ENCODE data around the gene TYRO3.
"Not testable (repeated sequence)": the region's sequence is repeated elsewhere in the genome, so short reads cannot be mapped to it uniquely, and the experiment has no call there.

Gene TYRO3

DNA sequence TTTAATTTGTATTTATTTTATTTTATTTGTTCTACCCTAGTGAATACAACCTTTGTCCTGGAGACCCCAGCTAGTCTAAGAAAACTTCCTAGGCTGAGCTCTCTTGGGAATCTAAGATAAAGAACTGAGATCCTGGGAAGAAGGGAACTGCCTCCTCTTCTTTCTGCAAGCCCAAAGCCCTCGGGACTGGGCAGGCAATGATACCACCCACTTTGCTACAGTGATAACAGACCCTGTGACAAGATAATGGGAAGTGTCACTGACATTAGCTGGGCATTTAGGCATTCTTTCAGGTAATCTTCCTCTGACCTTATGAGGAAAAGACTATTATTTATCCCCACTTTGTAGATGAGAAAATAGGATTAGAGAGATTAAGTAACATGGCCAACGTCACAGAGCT lies 15.1 kb downstream of the TYRO3 start:
- DNase-seq (ENCODE audit: low read depth), result no peak

DNA sequence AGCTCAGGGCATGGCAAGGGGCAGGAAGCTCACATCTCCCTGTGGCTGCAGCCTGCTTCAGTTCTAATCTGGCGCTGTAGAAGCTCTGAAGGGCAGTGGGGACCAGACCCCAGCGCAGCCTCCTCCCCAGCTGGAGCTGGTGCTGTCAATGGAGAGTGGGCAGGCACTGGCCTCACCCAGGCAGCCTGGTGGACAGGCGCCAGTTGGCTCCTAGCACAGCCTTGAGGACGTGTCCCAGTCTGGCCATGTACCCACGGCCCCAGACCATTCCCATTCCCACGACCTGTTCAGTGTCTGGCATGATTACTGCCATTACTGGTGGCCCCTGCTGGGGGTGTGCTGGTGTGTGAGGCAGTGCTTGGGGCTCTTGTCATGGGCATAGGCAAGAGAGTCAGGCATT lies 16.3 kb downstream of the TYRO3 start:
- DNase-seq (ENCODE audit: low read depth), result no peak

DNA sequence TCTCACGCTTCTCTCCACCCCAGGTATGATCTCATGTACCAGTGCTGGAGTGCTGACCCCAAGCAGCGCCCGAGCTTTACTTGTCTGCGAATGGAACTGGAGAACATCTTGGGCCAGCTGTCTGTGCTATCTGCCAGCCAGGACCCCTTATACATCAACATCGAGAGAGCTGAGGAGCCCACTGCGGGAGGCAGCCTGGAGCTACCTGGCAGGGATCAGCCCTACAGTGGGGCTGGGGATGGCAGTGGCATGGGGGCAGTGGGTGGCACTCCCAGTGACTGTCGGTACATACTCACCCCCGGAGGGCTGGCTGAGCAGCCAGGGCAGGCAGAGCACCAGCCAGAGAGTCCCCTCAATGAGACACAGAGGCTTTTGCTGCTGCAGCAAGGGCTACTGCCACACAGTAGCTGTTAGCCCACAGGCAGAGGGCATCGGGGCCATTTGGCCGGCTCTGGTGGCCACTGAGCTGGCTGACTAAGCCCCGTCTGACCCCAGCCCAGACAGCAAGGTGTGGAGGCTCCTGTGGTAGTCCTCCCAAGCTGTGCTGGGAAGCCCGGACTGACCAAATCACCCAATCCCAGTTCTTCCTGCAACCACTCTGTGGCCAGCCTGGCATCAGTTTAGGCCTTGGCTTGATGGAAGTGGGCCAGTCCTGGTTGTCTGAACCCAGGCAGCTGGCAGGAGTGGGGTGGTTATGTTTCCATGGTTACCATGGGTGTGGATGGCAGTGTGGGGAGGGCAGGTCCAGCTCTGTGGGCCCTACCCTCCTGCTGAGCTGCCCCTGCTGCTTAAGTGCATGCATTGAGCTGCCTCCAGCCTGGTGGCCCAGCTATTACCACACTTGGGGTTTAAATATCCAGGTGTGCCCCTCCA lies 19.1 kb downstream of the TYRO3 start:
- DNase-seq (ENCODE audit: low read depth), result no peak

DNA sequence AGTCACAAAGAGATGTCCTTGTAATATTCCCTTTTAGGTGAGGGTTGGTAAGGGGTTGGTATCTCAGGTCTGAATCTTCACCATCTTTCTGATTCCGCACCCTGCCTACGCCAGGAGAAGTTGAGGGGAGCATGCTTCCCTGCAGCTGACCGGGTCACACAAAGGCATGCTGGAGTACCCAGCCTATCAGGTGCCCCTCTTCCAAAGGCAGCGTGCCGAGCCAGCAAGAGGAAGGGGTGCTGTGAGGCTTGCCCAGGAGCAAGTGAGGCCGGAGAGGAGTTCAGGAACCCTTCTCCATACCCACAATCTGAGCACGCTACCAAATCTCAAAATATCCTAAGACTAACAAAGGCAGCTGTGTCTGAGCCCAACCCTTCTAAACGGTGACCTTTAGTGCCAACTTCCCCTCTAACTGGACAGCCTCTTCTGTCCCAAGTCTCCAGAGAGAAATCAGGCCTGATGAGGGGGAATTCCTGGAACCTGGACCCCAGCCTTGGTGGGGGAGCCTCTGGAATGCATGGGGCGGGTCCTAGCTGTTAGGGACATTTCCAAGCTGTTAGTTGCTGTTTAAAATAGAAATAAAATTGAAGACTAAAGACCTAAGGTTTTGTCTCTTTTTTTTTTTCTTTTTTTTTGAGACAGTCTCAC lies 19.8 kb downstream of the TYRO3 start:
- DNase-seq (ENCODE audit: low read depth), result no peak

DNA sequence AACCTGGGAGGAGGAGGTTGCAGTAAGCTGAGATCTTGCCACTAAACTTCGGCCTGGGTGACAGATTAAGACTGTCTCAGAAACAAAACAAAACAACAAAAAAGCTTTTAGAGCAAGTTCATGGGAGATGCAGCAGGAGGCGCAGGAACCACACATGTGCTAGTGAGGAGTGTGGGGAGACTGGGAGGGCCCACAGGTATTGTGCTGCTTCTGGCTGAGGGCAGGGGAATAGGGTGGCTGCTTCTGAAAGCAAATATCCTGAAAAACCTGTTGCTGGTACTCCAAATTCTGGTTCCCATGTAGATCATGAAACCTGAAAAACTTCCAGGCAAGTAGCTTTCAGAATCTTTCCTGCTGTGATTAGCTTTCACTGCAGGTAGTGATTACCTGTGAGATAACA lies 22.1 kb downstream of the TYRO3 start:
- no peak for DNase-seq (ENCODE audit: low read depth)

DNA sequence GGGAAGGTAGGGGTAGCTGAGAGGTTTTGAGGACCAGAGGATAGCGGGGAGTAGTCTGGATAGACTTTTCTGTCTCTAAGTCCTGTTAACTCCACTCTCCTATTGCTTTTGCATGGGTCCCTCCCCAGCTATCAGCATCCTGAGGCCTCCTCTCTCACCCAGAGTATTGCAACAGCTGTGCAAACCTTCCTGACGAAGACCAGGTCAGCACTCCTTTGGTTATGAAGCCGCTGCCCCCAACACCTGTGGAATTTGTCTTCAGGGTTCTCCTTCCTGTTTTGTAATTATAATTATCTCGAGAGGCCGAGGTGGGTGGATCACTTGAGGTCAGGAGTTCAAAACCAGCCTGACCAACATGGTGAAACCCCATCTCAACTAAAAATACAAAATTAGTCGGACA lies 24.8 kb downstream of the TYRO3 start:
- DNase-seq (ENCODE audit: low read depth), result no peak

DNA sequence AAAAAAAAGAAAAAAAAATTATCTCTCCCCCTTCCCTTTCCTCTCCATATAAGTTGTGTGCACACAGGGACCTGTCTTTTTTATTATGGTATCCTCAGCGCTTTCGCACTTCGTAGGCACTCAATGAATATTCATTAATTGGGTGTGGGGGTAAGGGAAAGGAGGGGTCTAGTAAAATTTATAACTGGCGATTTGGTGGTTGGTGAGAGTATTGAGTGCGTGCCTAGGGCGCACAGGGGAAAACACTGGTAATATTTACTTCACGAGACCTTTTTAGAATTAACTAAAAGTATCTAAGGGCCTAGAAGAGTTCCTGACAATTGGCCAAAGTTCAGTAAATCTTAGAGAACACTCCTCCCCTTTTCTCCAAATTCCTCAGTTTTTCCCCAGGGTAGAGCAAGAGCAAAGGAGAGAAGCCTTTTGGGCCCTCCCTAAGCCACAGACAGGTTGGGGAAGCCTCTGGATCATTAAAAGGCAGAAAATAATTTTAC lies 25.7 kb downstream of the TYRO3 start:
- DNase-seq (ENCODE audit: low read depth), result no peak

DNA sequence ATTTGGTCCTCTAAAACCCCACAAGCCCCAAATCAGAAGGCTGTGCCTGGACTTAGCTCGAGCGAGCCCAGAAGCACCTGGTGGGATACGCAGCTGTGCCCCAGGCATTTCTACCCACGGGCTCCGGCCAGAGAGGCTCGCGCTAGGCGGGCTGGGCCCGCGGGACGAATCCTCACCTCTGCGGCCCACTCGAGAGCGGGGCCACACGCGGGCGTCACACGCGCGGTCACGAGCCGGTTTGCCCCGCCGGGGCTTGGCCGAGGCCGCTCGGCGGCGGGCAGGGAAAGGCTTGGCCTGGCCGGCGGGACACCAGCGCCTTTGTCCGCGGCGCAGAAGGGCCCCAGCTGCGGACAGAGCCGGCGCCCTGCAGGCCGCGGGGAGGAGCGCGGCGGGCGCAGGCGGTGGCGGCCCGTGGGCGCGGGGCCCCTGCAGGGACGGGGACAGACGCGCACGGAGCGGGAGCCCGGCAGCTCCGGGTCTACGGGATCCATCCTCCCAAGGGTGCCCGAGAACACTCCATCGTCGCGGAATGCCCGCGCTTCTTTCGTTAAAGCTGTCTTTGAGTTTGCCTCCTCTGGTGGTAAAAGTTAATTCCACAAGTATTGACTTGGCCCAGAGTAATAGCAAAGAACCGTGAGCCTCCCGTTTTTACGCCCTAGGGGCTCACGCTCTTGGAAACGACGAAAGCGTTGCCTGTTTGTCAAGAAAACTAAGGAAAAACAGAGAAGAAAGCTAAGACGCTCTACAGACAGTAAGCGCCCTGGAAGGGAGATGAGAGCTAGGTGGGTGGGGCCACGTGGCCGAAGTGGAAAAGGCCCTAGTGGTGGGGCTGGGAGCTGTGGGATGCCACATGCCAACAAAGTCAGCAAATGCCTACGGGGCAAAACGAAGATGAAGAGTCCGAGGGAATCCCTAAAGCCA lies 26.4 kb downstream of the TYRO3 start:
- peak; percentile 51 for DNase-seq (ENCODE audit: low read depth)

DNA sequence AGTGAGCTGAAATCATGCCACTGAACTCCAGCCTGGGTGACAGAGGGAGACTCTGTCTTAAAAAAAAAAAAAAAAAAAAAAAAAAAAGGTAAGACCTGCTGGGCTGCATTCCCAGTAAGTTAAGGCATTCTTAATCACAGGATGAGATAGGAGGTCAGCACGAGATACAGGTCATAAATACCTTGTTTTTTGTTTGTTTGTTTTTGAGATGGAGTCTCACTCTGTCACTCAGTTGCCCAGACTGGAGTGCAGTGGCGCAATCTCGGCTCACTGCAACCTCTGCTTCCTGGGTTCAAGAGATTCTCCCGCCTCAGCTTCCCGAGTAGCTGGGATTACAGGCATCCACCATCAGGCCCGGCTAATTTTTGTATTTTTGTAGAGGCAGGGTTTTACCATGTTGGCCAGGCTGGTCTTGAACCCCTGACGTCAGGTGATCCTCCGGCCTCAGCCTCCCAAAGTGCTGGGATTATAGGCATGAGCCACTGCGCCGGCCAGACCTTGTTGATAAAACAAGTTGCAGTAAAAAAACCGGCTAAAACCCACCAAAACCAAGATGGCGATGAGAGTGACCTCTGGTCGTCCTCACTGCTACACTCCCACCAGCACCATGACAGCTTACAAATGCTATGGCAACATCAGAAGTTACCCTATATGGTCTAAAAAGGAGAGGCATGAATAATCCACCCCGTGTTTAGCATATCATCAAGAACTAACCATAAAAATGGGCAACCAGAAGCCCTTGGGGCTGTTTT lies 27.7 kb downstream of the TYRO3 start:
- not testable (repeated sequence) for DNase-seq (ENCODE audit: low read depth)

DNA sequence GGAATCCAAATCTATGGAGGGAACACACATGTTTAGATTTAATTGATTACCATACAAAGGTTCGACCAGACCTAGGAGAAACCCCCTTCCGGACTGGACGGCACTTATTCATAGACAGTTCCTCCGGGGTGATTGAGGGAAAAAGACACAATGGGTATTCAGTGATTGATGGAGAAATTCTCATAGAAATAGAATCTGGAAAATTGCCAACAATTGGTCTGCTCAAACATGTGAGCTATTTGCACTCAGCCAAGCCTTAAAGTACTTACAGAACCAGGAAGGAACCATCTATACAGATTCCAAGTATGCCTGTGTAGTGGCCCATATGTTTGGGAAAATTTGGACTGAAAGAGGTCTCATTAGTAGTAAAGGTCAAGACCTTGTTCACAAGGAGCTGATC lies 30.0 kb downstream of the TYRO3 start:
- DNase-seq (ENCODE audit: low read depth), result not testable (repeated sequence)

DNA sequence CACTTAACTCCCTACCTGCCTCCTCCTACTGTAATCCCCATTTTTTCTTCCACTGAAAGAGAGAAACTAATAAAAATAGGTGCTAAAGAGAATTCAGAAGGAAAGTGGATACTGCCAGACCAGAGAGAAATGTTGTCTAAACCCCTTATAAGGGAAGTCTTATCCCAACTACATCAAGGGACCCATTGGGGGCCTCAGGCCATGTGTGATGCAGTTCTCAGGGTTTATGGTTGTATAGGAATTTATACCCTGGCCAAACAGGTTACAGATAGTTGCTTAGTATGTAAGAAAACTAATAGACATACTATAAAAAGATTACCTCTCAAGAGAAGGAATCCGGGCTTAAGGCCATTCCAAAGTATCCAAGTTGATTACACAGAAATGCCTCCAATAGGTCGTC lies 30.6 kb downstream of the TYRO3 start:
- DNase-seq (ENCODE audit: low read depth), result not testable (repeated sequence)

DNA sequence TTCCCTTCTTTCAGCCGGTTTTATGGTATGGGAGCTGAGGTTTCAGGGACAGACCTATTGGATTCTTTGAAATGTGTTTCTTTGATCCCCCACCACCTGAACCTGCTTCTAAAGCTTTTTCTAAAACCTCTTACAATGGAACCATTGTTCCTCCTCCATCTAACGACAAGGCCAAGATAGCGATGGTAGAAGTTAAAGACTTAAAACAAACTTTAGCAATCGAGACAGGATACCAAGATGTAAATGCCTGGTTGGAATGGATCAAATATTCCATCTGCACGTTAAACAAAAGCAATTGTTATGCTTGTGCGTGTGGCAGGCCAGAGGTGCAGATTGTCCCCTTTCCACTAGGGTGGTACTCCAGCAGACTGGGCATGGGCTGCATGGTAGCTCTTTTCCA lies 32.2 kb downstream of the TYRO3 start:
- DNase-seq (ENCODE audit: low read depth), result not testable (repeated sequence)

DNA sequence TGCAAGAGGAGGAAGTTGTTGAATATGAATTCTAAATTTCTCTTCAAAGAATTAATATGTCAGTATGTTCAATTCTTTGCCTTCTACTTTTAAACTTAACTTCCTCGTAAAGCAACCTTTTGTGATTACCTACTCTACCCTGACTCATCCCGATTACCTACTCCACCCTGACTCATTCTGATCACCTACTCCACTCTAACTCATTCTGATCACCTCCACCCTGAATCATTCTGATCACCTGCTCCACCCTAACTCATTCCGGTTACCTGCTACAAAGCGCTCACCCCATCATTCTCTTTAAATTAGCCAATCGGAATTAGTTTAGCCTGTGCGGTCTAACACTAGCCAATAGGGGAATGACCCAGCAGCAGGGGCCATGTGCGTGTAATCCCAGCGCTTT lies 33.7 kb downstream of the TYRO3 start:
- not testable (repeated sequence) for DNase-seq (ENCODE audit: low read depth)

DNA sequence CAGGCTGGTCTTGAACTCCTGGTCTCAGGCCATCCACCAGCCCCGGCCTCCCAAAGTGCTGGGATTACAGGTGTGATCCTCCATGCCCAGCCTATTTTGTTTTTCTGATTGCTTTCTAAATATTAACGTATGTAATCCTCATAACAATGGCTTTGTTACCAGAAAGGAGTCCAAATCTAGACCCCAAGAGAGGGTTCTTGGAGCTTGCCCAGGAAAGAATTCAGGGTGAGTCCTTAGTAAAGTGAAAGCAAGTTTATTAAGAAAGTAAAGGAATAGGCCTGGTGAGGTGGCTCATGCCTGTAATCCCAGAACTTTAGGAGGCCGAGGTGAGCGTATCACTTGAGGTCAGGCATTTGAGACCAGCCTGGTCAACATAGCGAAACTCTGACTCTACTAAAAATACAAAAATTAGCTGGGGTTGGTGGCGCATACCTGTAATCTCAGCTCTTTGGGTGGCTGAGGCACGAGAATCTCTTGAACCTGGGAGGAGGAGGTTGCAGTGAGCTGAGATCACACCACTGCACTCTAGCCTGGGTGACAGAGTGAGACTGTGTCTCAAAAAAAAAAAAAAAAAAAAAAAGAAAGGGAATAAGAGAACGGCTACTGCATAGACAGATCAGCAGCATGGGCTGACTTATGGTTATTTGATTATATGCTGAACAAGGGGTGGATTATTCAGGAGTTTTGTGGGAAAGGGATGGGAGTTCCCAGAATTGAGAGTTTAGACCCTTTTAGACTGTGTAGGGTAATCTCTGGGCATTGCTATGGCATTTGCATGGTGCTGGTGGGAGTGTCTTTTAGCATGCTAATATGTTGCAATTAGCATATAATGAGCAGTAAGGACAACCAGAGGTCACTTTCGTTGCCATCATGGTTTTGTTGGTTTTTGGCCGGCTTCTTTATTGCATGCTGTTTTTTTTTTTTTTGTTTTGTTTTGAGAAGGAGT lies 36.1 kb downstream of the TYRO3 start:
- no peak for DNase-seq (ENCODE audit: low read depth)

DNA sequence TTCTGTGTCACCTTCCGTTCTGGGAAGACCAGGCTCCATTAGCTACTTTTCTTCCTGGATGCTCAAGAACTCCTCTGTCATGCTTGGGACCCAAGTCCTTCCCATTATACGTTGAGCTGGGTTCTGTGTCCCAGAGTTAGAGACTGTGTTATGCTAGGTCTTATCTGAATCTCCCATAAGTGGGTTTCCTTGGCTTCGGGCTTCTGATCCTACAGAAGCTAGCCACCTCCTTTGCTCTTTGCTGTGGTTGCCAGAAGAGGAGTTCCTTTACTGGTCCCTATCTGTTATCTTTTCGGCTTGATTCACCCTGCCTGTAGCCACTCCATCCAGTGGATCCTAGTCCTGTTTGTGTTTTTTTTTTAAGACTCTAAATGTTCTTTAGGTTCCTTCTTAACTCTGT lies 38.0 kb downstream of the TYRO3 start:
- no peak for DNase-seq (ENCODE audit: low read depth)

DNA sequence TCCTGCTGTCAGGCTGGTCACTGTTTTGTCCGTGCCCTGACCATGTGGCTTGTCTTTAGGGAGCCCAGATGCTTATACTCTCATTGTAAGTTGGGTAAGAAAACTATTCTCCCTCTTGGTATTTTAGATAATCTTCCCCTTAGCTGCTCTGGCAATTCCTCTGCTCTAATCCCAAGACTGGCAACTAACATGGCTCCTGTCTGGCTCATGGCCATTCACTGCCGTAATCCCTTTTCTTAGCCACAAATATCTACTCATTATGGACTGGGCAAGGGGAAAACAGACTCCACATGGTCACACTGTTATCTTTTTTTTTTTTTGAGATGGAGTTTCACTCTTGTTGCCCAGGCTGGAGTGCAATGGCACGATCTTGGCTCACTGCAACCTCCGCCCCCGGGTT lies 38.8 kb downstream of the TYRO3 start:
- no peak for DNase-seq (ENCODE audit: low read depth)

DNA sequence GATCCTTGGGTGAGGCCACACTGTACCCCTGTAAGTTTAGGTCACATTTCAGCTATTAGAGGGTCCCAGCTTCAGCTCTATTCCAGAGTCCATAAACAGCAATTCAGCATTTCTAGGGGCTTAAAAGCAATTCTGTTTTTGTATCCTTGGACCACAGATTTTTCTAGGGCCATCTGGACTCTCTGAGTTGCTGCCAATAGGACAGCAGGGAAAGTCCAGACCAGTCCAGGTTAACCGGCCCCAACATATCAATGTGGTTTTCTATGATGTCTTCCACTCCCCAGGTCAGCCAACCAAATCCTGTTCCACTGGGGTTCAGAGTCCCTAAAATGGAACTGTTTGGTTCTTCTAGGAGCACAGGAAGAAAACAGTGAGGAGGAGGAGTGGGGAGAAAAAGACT lies 40.0 kb downstream of the TYRO3 start:
- no peak for DNase-seq (ENCODE audit: low read depth)

DNA sequence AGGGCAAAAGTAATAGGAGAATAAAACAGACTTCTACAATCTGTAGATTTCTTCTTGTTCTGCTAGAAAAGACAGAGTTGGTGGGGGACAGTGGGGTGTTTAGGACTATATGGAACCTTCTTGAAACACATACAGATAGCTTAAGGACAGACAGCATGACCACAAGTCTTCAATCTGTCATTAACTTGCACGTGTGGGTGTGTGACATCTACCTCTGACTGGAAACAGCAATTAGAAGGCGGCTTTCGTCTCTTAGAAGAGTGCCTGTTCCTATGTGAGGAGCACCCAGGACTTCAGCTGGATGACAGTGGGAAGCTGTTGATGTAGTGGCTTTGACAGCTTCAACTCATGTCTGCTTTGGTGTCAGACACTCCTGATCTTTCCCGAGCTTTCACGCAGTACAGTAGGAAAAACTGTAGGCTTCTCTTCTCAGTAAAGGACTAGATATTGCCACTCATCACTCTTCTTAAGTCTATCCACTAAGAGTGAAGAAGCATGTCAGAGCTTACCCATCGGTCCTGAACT lies 44.5 kb downstream of the TYRO3 start:
- DNase-seq (ENCODE audit: low read depth), result no peak

DNA sequence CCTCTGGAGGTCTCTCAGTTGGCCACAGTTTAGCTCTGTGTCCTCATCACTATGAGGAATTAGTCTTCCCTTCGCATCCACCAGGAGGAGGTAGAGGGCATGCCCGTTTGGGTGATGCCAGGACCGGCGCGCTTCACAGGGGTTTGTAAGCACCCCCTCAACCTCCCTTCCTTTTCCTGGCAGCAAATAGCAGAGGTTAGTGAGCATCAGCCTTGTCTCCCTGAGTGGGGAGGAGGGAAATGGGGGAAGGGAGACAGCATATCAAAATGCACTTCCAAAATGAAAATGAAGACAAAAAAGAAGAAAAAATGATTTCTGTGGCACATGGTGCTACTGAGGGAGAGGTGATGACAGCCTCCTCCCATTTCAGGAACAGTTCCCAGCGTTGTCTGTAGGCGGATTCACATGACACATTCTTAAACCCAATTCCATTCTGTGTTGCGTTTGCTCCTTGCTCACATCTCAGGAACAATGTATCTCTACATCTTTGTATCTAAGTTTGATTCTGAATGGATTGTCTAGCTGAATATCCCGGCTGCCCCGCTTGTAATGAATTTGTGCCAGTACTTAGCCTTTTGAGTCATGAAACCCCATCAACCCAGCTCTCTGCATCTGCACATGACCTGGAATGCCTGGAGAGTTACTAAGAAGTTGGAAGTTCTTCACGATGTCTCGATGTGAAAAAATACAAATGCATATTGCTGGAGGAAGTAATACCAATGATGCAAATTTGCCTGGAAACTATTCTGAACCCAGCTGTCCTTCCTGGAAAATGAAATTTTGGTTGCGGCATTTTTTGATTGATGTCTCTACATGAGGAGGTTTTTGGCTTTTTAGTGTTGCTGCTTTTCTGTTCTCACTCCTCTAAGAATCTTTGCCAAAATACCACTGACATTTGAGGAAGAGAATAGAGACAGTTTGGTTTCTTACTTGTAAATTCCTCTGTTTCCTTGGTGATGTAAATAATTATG lies 45.2 kb downstream of the TYRO3 start:
- DNase-seq (ENCODE audit: low read depth), result peak; percentile 86
